ENCODE results near the gene ATG7.
"Not testable (repeated sequence)": the region's sequence is repeated elsewhere in the genome, so short reads cannot be mapped to it uniquely, and the experiment has no call there.

The ATG7 gene

DNA sequence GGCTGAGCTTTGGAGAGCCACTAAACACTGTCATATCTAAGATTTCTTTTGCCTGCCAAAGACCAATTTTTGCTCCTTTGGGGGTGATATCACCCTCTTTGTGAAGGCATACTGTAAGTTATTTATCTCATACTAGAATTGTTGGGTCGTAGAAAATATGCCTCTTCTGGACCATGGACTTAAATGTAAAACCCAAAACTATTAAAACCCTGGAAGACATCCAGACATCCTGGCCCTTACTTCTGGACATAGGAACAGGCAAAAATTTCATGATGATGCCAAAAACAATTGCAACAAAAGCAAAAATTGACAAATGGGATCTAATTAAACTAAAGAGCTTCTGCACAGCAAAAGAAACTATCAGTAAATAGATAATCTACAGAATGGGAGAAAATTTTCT lies 172.2 kb downstream of the ATG7 start:
- no peaks in the 10 kb centered on the region for H3K9me3 ChIP-seq (ENCODE audit: control insufficient read depth, insufficient read depth, low read depth, low read length)
- ChIA-PET CTCF (no interaction called here), POLR2A (no interaction called here)
- H3K36me3 ChIP-seq (ENCODE audit: control insufficient read depth in 2 of 2, insufficient read depth in 1 of 2, low read length in 2 of 2) = no peaks in the 10 kb centered on the region; a peak in 1 of 3 replicates
- no peaks in the 10 kb centered on the region for H3K4me1 ChIP-seq (ENCODE audit: control insufficient read depth, insufficient read depth, low read length)
- H3K27ac ChIP-seq (ENCODE audit: extremely low read depth, low read depth, low read length) = no peak overlapping the region
- TF ChIP-seq ZSCAN4 (tag by site-specific recombination; IDR thresholded peaks at IDR 0.05) (no peak), WT1 (tag by site-specific recombination; IDR thresholded peaks at IDR 0.05) (no peak), ZNF202 (tag by site-specific recombination; IDR thresholded peaks at IDR 0.05; ENCODE audit: borderline replicate concordance) (no peak), HOXC10 (CRISPR knock-in tag; IDR thresholded peaks at IDR 0.05) (no peak), OVOL3 (tag by site-specific recombination; IDR thresholded peaks at IDR 0.05) (no peak), ZNF114 (tag by site-specific recombination; IDR thresholded peaks at IDR 0.05) (no peak), ZBTB7A (tag by site-specific recombination; IDR thresholded peaks at IDR 0.05; ENCODE audit: low read depth) (no peak), ZNF324 (tag by site-specific recombination; IDR thresholded peaks at IDR 0.05) (no peak)
- H3K4me3 ChIP-seq (ENCODE audit: low read depth, low read length) = no peak overlapping the region

- peak; percentile 69 for TF ChIP-seq ZNF146 (tag by site-specific recombination; IDR thresholded peaks at IDR 0.05)
- H3K27ac ChIP-seq (ENCODE audit: extremely low read depth, low read depth, low read length); POLR2A ChIA-PET; H3K9me3 ChIP-seq (ENCODE audit: control insufficient read depth, insufficient read depth, low read depth, low read length); H3K36me3 ChIP-seq (ENCODE audit: control insufficient read depth in 2 of 2, insufficient read depth in 1 of 2, low read length in 2 of 2); H3K4me3 ChIP-seq (ENCODE audit: low read depth, low read length); H3K4me1 ChIP-seq (ENCODE audit: control insufficient read depth, insufficient read depth, low read length); CTCF ChIA-PET: not testable (repeated sequence)
These were observed 173.0 kb downstream of the ATG7 start for GRCh38 chr3:11445193-11445592.

GRCh38 chr3:11445883-11446282 lies 173.7 kb downstream of the ATG7 start:
- TF ChIP-seq MZF1 (tag by site-specific recombination; IDR thresholded peaks at IDR 0.05; ENCODE audit: borderline replicate concordance) (no peak), ZNF555 (tag by site-specific recombination; conservative IDR thresholded peaks at IDR 0.05) (no peak), ZBTB10 (tag by site-specific recombination; IDR thresholded peaks at IDR 0.05) (no peak)
- TF ChIP-seq, protein P1, sequence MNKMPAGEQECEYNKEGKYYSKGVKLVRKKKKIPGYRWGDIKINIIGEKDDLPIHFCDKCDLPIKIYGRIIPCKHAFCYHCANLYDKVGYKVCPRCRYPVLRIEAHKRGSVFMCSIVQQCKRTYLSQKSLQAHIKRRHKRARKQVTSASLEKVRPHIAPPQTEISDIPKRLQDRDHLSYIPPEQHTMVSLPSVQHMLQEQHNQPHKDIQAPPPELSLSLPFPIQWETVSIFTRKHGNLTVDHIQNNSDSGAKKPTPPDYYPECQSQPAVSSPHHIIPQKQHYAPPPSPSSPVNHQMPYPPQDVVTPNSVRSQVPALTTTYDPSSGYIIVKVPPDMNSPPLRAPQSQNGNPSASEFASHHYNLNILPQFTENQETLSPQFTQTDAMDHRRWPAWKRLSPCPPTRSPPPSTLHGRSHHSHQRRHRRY (tag by site-specific recombination; IDR thresholded peaks at IDR 0.05) = no peak
- POLR2A ChIA-PET = no interaction called here
- Histone ChIP-seq H3K27ac (ENCODE audit: extremely low read depth, low read depth, low read length) (no peak overlapping the region), H3K36me3 (ENCODE audit: control insufficient read depth in 2 of 2, insufficient read depth in 1 of 2, low read length in 2 of 2) (no peaks in the 10 kb centered on the region; a peak in 1 of 3 replicates), H3K4me1 (ENCODE audit: control insufficient read depth, insufficient read depth, low read length) (no peaks in the 10 kb centered on the region), H3K9me3 (ENCODE audit: control insufficient read depth, insufficient read depth, low read depth, low read length) (no peaks in the 10 kb centered on the region), H3K4me3 (ENCODE audit: low read depth, low read length) (no peak overlapping the region)
- CTCF ChIA-PET = no interaction called here

DNA sequence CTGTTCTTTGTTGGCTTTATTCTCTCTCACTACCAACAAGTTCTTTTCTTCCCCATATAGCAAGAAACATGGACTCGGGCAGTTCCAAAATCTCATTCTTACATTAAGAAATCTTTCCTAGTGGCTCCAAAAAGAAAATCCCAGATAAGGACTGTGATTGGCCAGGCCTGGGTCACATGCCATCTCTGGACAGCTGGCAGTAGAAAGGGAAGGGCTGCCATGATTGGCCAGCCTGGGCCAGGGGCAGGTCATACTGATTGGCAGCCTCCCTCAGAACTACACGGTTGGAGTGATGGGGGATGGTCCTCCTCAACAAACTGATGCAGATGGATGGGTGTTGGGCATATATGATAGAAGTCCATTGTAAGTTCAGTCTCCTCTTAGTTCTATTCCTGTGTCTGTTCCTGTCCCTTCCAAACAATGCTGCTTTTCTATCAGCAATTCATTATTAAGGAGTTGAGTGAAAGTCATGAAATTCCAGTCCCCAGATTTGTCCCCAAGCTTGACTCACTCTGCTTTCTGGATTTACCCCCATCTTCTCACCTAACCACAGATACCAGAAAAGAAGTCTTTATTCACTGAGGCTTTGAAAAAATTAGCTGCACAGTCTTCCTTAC lies 175.5 kb downstream of the ATG7 start:
- Histone ChIP-seq H3K27ac (ENCODE audit: extremely low read depth, low read depth, low read length) (no peak overlapping the region), H3K36me3 (ENCODE audit: control insufficient read depth in 2 of 2, insufficient read depth in 1 of 2, low read length in 2 of 2) (no peaks in the 10 kb centered on the region; a peak in 1 of 3 replicates), H3K4me1 (ENCODE audit: control insufficient read depth, insufficient read depth, low read length) (0 out of 2 replicates have a peak, but pooled peaks cover under 1% of the 10 kb centered on the region), H3K9me3 (ENCODE audit: control insufficient read depth, insufficient read depth, low read depth, low read length) (no peaks in the 10 kb centered on the region), H3K4me3 (ENCODE audit: low read depth, low read length) (no peak overlapping the region)
- ChIA-PET CTCF (no interaction called here), POLR2A (no interaction called here)
- TF ChIP-seq RBAK (tag by site-specific recombination; IDR thresholded peaks at IDR 0.05) (no peak), ZNF513 (tag by site-specific recombination; IDR thresholded peaks at IDR 0.05) (no peak), ZNF302 (tag by site-specific recombination; IDR thresholded peaks at IDR 0.05; ENCODE audit: low read depth) (no peak), ZNF23 (tag by site-specific recombination; IDR thresholded peaks at IDR 0.05; ENCODE audit: borderline replicate concordance) (no peak), ZNF175 (tag by site-specific recombination; IDR thresholded peaks at IDR 0.05) (no peak), ZNF768 (tag by site-specific recombination; IDR thresholded peaks at IDR 0.05) (no peak)
- TF ChIP-seq, protein P2, sequence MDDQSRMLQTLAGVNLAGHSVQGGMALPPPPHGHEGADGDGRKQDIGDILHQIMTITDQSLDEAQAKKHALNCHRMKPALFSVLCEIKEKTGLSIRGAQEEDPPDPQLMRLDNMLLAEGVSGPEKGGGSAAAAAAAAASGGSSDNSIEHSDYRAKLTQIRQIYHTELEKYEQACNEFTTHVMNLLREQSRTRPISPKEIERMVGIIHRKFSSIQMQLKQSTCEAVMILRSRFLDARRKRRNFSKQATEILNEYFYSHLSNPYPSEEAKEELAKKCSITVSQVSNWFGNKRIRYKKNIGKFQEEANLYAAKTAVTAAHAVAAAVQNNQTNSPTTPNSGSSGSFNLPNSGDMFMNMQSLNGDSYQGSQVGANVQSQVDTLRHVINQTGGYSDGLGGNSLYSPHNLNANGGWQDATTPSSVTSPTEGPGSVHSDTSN (CRISPR knock-in tag; IDR thresholded peaks at IDR 0.05) = no peak
